Measurements from ENCODE around the gene NDUFAF8.

The NDUFAF8 gene

DNA sequence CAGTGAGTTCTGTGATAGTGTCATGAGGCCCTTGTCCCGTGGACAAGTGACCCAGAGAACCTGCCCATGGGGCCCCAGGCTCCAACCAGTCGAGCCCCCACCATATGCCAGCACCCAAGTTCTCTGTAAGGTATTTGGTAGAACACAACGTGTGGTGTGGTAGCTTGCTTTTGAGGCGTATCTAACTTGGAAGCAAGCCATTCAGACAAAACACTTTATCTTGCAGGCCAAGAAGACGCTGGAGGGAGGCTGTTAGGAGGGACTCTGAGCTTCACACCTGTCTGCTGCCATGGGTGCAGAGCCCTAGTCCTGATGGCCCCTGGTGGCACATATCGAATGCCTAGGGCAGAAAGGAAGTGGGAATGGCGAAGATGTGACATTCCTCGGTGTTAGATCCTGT lies 1.6 kb downstream of the NDUFAF8 start:
- FAIRE-seq, result no peak

DNA sequence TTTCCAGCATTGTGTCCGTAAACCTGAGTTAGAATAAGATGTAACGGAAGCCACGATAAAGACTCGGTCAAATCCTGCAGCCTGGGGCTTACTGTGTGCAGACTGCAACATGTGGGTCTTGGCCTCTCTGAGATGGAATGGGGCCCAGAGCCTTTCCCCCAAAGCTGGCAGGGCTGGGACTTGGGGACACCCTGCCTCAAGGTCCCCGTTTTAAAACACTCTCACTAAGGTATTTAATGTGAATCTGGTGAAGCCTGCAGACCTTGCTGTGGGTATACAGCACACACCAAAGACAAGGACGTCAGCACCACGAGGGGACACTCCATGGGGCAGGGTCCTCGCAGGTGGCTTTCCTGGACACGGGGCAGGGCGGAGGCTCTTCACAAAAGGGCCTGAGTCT lies 2.1 kb downstream of the NDUFAF8 start:
- no peak for FAIRE-seq

DNA sequence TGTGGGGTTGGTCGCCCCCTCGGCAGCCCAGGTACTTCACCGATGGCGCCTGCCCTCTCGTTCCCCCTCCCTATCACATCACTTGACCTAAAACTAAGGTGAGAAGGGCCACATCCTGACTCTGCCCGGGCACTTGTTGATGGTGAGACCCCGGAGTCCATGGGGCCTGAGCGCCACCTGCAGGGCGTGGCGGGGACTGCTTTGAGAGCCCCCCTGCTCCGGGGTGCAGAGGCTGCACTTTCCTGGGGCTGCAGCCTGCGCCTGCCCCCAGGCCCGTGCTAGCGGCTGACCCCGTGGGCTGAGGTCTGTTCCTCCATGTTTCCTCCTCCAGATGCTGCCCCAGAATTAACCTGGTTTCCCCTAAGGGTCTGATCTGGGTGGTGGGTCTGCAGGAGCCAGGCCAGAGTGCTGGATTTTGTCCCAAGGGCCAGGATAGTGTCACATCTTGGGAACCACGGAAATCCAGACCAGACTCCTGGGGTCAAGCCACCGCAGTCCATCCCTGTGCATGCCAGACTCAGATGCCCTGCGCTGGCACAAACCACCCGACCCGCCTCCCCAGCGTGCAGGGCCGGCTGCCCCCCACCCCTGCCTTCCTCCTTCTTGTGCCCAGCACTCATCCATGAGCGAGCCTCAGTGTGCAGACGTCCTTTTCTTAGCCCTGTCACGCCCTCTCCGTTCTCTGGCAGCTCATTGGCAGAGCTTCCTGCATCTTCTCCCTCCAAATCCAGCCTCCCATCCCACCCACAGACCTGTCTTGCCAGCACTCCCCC lies 2.7 kb downstream of the NDUFAF8 start:
- no peak for FAIRE-seq

DNA sequence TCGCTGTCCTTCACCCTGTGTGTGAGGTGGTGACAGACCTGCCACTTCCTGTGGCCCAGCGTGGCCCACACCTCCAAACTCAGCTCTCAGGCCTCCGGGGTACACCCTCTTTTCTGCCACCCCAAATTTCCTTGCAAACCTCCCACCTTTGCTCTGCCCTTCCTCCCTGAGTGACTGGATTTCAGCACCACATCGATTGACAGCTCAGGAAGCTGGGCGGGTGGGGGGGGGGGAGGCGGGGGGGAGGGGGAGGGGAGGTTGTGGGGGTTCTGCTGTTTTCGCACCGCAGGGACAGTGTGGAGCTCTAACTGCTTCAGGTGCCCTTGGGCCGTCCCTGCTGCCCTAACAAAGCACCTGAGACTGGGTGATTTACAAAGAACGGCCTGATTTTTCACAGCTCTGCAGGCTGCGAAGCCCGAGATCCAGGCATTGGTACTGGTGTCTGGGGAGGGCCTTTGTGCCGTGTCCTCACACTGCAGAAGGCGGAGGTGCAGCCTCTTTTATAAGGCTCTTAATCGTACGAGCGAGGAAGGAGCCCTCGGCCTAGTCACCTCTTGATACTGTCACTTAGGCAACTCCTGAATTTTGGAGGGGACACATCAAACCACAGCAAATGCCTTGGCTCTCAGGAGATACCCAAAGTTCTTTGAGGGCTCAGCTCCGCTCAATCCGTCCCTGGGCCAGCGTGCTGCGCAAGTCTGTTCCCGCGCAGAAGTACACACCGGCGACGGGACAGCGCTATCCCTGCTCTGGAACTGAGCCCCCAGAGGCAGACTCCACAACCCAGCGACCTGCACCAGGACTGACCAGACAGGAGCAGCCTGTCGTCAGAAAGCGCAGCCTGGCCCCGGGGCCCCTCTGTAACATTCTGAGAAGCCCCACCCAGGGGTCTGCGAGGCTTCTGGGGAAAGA lies 3.6 kb downstream of the NDUFAF8 start:
- FAIRE-seq, result no peak

DNA sequence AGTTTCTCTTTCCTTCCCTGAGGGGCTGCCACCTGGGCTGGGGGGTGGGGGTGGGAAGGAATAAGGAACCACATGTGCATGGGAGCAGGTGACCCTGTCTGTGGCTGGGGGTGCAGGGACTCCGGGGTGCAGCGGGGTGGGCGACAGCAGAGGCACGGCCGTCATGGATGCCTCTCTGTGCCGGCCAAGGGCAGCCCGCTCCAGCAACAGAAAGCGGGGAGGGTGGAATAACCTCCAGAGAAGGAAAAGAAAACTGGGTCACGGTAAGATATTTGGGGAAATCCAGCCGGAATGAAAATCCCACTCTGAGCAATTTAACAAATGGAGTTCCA lies 4.2 kb downstream of the NDUFAF8 start:
- FAIRE-seq, result no peak

DNA sequence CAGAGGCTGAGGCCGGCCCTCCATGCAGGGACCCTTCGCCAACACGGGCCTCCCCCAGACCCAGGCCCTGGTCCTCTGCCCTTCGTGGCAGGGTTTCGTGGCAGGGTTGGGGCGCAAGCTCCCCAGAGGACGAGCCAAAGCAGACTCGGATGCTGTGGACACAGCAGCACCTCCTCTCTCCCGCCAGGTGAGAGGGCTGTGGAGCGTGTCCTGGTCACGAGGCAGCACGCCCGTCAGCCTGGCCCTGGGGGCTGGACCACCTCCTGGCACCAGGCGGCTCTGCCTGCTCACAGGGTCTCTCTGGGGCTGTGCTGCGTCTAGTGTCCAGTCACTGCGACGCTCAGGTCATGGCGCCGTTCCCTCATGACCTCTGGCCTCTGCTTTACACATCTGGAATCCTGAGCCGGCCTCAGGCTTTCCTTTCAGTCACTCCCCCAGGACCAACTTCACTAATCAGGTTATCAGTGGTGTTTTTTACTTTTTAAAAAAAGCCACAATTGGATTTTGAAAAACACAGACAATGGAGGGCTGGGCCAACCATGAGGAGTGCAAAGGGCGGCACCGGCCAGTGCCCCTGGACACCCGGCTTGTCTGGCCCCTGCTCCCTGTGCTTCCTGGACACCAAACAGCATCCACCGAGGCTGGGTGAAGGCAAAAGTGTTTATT lies 5.4 kb downstream of the NDUFAF8 start:
- no peak for FAIRE-seq

DNA sequence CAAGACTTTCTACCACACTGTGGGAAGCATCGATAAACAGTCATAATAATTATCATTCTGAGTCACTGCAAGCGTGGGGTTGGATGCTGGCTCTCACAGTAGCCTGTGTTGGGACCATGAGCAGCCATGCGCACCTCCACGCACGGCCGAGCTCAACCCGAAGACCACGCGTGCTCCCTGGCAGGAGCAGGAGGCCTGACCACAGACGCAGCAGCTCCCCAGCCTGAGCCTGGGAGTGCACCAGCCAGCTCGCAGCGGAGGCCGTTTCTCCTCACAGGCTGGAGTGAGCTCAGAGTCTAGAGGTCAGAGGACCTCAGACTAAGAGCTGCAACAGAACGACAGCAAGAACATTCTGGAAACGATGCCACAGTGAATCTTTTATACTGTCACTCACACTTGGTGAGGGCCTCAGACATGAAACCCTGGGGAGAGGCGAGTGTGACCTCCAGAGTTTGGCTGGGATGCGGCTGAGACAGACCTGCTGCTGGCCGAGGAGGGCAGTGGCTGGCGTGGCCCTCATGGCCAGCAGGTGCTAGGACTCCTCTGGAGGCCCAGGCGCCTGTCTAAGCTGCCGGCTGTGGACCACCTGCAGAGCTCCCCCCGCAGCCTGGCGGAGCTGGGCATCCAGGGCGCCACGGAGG lies 6.0 kb downstream of the NDUFAF8 start:
- FAIRE-seq, result no peak

DNA sequence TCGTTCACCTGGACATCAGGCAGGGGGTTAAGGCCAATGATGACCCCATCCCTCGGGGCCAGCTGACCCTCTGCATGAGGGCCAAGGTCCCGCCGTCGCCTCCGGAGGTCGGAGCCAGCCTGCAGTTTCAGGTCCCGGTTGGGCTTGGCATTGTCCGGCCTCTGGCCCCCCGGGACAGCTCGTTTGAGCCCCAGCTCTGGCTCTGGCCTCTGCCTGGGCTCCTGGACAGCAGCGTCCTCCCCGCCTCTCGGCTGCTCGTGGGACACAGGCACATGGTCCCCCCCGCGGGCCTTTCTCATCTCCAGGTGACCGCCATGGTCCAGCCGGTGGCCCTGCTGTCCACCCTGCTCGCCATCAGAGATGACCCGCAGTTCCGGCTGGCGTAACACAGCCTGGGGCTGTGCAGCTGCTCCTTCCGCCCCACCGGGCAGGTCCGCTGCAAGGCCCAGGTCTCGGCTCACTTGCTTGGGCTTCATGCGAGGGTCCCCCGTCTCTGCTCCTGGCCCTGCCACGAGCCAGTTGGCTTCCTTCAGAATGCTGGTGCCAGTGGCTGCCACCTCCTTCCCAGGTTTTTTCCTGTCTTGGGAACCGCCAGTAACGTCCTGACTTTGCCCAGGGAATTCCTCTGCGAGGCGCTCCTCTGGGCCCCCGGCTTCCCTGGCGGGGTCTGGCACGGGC lies 6.7 kb downstream of the NDUFAF8 start:
- no peak for FAIRE-seq

DNA sequence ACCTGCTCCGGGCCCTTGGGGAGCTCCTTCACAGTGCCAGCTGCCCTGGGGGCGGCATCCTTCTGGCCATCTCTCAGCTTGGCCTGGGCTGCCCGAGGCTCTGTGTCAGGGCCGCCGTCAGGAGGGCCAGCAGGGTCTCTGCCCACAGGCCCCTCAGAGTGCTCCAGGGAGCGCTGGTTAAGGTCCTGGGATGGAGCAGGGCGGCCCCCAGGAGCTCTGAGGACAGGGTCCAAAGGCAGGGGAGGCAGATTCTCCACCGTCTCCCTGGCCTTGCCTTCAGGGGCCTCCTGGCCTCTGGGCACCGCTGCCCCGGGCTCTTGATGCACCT lies 7.2 kb downstream of the NDUFAF8 start:
- no peak for FAIRE-seq

DNA sequence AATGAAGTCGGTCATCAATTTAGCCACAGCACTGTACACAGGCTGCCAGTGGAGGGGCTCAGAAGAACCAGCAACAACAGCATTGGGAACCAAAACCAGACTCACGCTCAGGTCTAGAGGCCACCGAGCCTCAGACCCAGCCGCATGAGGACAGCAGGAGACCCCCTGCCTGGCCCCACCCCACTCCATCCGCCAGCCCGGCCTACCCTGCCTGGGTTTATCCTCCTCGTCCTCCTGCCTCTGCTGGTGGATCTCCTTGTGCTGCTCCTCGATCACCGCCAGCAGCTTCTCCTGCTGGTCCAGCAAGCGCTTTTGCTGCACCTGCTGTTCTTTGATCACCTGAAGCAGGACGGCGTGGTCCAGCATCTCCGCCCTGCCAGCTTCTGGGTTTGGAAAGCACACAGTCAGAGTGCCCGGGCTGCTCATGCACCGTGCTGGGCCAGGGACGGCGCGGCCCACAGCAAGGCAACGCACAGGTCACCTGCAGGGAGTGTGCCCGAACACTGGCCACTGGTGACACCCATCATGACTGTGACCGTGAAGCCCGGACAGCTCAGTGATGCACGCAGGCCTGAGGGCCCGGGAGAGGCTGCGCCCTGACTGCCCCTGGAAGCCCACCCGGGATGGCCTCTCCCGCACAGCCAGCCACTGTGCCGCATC lies 7.7 kb downstream of the NDUFAF8 start:
- FAIRE-seq, result no peak

DNA sequence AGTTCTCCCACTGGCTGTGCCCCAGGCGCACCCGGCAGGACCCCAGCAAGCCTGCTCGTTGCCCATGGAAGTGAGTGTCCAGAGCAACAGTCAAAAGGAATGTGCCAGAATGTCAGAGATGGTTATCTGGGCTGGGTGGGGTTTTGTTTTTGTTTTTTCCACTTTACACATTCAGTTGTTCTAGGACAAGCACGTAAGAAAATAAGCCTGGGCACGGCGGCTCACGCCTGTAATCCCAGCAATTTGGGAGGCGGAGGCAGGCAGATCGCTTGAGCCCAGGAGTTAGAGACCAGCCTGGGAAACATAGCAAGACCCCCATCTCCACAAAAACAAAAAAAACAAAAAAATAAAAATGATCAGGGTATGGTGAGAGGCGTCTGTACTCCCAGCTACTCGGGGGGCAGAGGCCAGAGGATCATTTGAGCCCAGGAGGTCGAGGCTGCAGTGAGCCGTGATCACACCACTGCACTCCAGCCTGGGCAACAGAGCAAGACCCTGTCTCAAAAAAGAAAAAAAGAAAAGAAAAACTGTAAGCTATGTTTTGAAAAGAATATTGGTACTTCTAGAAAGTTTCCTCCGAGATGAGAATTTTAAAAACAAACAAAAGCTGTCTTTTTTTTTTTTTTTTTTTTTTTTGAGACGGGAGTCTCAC lies 8.3 kb downstream of the NDUFAF8 start:
- FAIRE-seq, result no peak

DNA sequence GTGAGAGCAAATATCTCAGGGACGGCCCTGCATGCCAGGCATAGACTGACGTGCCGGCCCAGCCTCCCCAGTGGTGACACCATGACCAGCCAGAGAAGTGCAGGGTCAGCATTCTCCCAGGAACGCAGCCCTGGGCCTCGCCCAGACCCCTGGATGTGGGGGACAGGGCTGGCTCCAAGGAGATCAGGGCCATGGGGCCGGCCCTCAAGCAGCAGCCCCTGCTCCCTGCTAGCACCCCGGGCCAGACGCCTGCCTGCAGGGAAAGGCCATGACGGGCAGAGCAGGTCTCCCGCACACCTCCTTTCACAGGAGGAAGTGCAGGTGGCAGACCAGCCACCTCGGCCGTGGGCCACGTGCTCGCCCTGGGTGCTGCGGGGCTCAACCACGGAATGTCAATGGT lies 9.5 kb downstream of the NDUFAF8 start:
- FAIRE-seq, result no peak

DNA sequence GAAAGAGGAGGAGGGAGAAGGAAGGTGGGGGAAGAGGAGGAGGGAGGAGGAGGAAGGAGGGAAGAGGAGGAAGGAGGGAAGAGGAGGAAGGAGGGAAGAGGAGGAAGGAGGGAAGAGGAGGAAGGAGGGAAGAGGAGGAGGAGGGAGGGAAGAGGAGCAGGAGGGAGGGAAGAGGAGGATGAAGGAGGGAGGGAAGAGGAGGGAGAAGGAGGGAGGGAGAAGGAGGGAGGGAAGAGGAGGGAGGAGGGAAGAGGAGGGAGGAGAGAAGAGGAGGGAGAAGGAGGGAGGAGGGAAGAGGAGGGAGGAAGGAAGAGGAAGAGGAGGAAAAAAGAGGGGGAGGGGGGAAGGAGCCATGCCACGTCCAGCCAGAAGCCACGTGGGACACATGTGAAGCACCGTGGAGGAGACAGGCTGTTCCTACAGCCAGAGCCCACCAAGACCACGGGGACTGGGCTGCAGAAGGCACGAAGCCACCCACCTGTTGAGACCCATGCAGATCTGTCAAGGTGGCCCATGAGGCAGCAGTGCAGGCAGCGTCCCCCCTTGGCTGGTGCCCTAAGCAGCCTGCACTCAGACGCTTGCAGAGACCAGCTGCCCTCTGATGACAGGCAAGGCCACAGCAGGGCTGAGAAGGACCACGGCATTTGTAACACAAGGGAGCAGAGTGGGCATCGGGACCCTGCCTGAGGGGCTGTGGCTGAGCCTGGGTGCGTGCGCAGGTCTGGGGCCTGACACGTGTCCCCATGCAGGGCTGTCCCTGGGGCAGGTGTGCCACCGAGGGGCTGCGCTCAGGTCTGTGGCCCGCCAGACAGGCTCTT lies 10.3 kb downstream of the NDUFAF8 start:
- FAIRE-seq, result no peak

DNA sequence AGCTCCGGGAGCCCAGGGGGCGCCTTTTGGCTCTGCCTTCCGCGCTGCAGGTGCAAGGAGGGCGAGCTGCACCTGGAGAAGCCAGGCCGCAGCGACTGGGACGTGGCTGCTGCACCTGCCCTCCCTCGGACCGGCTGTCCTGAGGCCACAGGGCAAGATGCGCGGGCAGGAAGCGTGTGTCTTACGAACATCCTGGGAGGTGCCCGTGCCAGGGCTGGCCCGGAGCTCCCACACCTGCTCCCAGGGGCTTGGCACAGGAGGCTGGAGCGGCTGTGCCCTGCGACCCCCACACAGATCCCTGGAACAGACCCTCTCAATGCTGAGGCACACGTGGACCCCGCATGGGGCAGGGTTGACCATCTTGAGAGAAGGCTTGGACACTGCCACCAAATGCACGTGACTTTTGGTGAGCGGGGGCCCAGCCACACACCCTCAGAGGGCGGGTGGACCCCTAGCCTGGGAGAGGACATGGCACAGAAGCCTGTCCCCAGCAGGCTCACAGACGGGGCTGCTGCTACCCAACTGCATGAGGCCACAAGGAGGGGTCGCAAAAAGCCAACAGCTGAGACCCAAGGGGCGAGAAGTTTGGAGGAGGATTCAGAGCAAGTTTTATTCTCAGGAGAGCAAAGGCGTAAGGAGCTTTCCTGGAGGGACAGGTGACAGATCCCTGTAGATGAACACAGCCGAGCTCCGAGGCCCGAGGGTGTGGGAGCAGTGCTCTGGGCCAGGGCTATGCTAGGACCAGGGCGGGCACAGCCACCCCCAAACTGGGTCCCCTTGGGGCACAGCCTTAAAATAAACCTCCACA lies 11.4 kb downstream of the NDUFAF8 start:
- no peak for FAIRE-seq

DNA sequence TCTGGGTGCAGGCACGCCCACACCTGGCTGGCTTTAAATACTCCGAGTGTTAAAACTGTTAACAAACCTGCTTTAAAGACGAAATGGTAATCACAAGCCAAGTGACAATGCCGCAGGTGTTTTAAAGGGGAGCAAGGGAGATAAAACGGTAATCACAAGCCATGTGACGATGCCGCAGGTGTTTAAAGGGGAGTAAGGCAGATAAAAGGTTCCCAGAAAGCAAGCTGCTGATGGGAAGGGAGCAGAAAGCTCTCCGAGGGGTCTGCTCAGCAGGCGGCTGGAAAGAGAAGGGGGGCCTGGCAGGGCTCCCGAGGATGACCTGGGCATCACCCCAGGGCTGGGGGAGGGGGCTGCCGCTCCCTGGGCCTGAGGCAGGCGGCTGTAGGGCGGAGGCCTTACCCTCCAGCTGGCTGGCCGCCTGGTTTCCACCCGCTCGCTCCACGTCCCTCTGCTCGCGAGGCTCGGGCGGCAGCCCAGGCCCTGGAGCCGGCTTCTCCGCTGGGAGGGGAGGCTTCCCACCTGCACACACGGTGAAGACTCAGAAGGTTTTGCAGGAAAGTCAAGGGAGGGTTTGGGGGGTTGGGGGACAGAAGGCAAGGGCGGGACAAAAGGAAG lies 12.1 kb downstream of the NDUFAF8 start:
- FAIRE-seq, result no peak

DNA sequence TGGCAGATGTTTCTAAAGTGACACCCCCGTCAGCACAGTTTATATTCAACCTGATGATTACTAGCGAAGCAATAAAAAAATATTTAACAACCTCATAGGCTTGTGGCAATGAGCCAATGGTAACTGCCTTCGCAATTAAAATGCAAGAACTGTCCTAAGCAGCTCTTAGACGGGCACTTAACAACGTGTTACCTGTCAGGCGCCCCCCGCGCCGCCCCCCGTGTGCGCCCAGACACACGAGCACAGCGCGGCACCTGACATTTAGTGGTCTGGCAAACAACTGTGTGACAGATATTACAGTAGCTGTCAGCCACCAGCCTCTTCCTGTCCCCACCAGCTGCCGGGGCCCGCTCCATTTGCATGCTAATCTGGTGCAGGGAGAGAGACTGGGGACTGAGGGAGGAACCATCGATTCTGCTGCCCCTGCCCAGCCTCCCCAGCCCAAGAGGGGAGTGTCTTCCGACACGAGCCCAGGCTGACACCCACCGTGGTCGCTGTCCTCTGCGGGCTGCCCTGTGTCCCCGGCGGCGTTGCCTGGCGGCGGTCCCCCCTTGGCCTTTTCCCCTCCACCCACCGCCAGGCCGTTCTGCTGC lies 12.7 kb downstream of the NDUFAF8 start:
- no peak for FAIRE-seq

DNA sequence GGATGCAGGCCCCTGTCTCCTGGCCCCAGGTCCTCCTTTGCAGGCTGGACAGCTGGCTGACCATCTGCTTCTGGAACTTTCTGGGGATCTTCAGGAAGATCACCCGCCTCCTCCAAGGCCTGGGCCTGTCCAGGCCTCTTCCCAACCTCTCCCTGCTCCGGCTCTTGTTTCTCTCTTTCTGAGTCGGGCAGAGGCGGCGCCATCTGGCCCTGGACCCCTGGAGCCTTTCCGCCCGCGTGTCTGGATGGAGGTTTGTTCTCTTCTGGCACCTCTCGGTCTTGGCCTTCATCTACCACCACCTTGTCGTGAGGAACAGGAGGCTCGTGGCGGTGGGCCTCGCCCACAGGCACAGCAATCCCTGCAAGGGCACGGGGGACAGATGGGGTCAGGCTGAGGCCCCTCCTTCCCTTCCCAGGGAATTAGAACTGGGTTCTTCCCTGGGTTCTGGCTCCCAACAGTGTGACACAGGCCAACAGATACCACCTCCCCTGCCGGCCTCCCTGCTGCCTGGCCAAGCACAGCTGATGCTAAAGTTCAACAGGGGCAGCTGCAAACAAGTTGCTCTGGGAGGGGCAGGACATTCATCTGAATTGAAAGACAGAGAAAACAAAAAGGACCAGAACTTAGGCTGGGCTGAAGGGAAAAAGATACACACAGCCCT lies 13.3 kb downstream of the NDUFAF8 start:
- FAIRE-seq, result no peak

DNA sequence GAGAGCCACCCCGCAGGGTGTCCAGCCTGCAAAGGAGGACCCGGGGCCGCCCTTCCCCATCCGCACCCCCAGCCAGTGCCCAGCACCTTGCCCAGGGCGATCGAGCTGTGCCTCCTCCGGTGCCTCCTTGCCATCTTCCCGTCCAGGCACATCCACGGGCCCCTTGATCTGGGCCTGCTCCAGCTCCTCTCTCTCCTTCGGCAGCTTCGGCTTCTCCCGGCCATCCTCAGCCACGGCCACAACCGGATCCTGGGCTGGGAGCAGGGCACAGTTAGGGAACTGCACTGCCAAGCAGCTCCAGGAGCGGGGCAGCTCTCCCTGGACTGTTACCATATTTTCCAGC lies 13.8 kb downstream of the NDUFAF8 start:
- FAIRE-seq, result no peak

Data from G401.6 (cell line).